ENCODE data around the gene ARID3B. TPM values are rescaled to one million over a fixed set of nuclear protein-coding genes. Genes with fewer than 3 reads are reported as not detected.

ARID3B gene
- total RNA-seq, 1 experiment from 2014 or later, result 8.1 TPM

DNA sequence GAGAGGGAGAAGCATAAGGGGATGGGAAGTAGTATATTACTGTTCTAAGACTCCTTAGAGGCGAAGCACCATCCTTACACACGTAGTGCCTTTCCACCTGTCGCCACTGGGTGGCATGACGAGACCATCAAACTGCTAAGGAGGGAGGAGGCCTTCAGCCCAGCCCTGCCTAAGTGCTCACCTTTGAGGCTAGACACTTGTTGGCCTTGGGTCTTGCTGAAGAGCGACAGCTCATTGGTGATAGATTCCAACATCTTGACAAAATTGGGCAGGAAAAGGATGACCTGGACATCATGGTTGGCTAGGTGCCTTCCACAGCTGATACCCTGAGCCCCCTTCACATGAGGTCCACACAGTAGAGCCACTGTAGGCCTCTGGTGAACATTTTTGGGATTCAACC, 94.2 kb downstream of the ARID3B start:
- ChIA-PET RAD21 (ENCODE audit: low non-redundant PET in 1 of 2, low total read pairs in 2 of 2, uncharacterized antibody in 2 of 2, unreplicated experiment in 2 of 2) (interaction anchor here (1.8 to 2.3 kb wide), 2 partner anchors 133 kb away, joined by 12 to 13 read pairs; no protein-coding TSS in a partner anchor), POLR2A (interaction anchor here (1.9 to 2.2 kb wide), 2 partner anchors 133 to 136 kb away, joined by 6 read pairs; no protein-coding TSS in a partner anchor), CTCF (interaction anchor here (1.0 to 8.4 kb wide), 2 partner anchors 135 to 315 kb away, joined by 3 to 258 read pairs; no protein-coding TSS in a partner anchor)
- Histone ChIP-seq H3K4me3 (replicated peaks in 1 of 2; ENCODE audit: low read depth in 1 of 2, low read length in 2 of 2) (no peak overlapping the region), H3K4me2 (ENCODE audit: low read length) (no peak overlapping the region), H3K4me1 (ENCODE audit: control insufficient read depth in 1 of 2, insufficient read depth in 2 of 2, low read length in 2 of 2) (no peaks in the 10 kb centered on the region), H3K9me3 (ENCODE audit: control insufficient read depth in 1 of 2, insufficient read depth in 1 of 2, low read depth in 1 of 2, low read length in 2 of 2) (no peaks in the 10 kb centered on the region), H3K9ac (ENCODE audit: low read length) (no peak overlapping the region), H3K27ac (ENCODE audit: low read depth, low read length) (no peak overlapping the region), H3K9me2 (ENCODE audit: insufficient read depth) (no peaks in the 10 kb centered on the region), H4K20me1 (ENCODE audit: insufficient read depth) (no peaks in the 10 kb centered on the region), H3K27me3 (ENCODE audit: insufficient read depth, low read length) (no peaks in the 10 kb centered on the region), H2AFZ (ENCODE audit: low read depth, low read length, poor library complexity, severe bottlenecking) (no peak overlapping the region), H3K36me3 (ENCODE audit: control insufficient read depth in 1 of 2, insufficient read depth in 2 of 2, low read length in 2 of 2) (peaks cover 0 to 8% of the 10 kb centered on the region in 2 experiments; a peak in 1 of 4 replicates), H3K79me2 (ENCODE audit: insufficient read depth, low read length) (no peaks in the 10 kb centered on the region; the same call in 1 of the 2 replicates)
- BruUV-seq (replicated peaks), result no TSS peak
- peak; percentile 86 for ATAC-seq
- TF ChIP-seq TCF7L2 (IDR thresholded peaks at IDR 0.05; ENCODE audit: borderline replicate concordance, extremely low read depth, insufficient read depth, insufficient read length) (no peak), EZH2phosphoT487 (IDR thresholded peaks at IDR 0.05; ENCODE audit: borderline replicate concordance) (no peak), RAD21 (IDR thresholded peaks at IDR 0.05; ENCODE audit: low read depth) (peak; percentile 96), EZH2 (IDR thresholded peaks at IDR 0.05) (no peak), CTCF (IDR thresholded peaks at IDR 0.05 in 2 of 3, conservative IDR thresholded peaks at IDR 0.05 in 1 of 3; ENCODE audit: borderline replicate concordance in 1 of 3, insufficient read depth in 1 of 3, low read depth in 2 of 3, low read length in 2 of 3) (peak; percentile 87 to 94 (median 88))
- no peak for DNase-seq (ENCODE audit: low read depth, low spot score)
- intact Hi-C loops (cut with micrococcal nuclease), result loop anchor here (1.0 kb wide), 2 partner anchors 134 to 315 kb away; no protein-coding TSS in a partner anchor

GRCh38 chr15:74636984-74637383, 96.0 kb downstream of the ARID3B start:
- H3K27me3 ChIP-seq (ENCODE audit: insufficient read depth, low read length), result no peaks in the 10 kb centered on the region
- H3K4me1 ChIP-seq (ENCODE audit: control insufficient read depth in 1 of 2, insufficient read depth in 2 of 2, low read length in 2 of 2), result no peaks in the 10 kb centered on the region
- H2AFZ ChIP-seq (ENCODE audit: low read depth, low read length, poor library complexity, severe bottlenecking), result no peak overlapping the region
- no peak overlapping the region for H3K9ac ChIP-seq (ENCODE audit: low read length)
- TF ChIP-seq YY1 (IDR thresholded peaks at IDR 0.05; ENCODE audit: extremely low read depth, insufficient replicate concordance, low read depth, low read length) (no peak), ZNF274 (IDR thresholded peaks at IDR 0.05; ENCODE audit: low read depth, low read length) (no peak), SP1 (IDR thresholded peaks at IDR 0.05; ENCODE audit: low read depth) (no peak), SRF (IDR thresholded peaks at IDR 0.05; ENCODE audit: low read depth) (no peak), JUND (IDR thresholded peaks at IDR 0.05) (no peak), RAD21 (IDR thresholded peaks at IDR 0.05; ENCODE audit: low read depth) (no peak), EZH2 (IDR thresholded peaks at IDR 0.05) (no peak), EGR1 (IDR thresholded peaks at IDR 0.05; ENCODE audit: low read depth) (no peak), CEBPB (IDR thresholded peaks at IDR 0.05; ENCODE audit: low read depth) (no peak), ZFX (IDR thresholded peaks at IDR 0.05) (no peak), POLR2AphosphoS5 (IDR thresholded peaks at IDR 0.05; ENCODE audit: low read depth, low read length) (no peak)
- TF ChIP-seq, protein P1, sequence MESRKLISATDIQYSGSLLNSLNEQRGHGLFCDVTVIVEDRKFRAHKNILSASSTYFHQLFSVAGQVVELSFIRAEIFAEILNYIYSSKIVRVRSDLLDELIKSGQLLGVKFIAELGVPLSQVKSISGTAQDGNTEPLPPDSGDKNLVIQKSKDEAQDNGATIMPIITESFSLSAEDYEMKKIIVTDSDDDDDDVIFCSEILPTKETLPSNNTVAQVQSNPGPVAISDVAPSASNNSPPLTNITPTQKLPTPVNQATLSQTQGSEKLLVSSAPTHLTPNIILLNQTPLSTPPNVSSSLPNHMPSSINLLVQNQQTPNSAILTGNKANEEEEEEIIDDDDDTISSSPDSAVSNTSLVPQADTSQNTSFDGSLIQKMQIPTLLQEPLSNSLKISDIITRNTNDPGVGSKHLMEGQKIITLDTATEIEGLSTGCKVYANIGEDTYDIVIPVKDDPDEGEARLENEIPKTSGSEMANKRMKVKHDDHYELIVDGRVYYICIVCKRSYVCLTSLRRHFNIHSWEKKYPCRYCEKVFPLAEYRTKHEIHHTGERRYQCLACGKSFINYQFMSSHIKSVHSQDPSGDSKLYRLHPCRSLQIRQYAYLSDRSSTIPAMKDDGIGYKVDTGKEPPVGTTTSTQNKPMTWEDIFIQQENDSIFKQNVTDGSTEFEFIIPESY (IDR thresholded peaks at IDR 0.05; ENCODE audit: extremely low read depth, insufficient replicate concordance, low read length), result no peak
- ChIA-PET RAD21 (ENCODE audit: low non-redundant PET in 1 of 2, low total read pairs in 2 of 2, uncharacterized antibody in 2 of 2, unreplicated experiment in 2 of 2) (interaction anchor here (1.2 to 1.5 kb wide), 2 partner anchors 133 kb away, joined by 3 read pairs; no protein-coding TSS in a partner anchor), CTCF (interaction anchor here (0.8 to 8.4 kb wide), 4 partner anchors 12 to 133 kb away, joined by 3 to 258 read pairs (median 4); no protein-coding TSS in a partner anchor), POLR2A (interaction anchor here (1.5 kb wide), 1 partner anchor 123 kb away, joined by 5 read pairs; no protein-coding TSS in a partner anchor)
- H3K4me3 ChIP-seq (replicated peaks in 1 of 2; ENCODE audit: low read depth in 1 of 2, low read length in 2 of 2), result no peak overlapping the region
- no peak for ATAC-seq
- H3K4me2 ChIP-seq (ENCODE audit: low read length), result no peak overlapping the region
- no peaks in the 10 kb centered on the region for H3K9me3 ChIP-seq (ENCODE audit: control insufficient read depth in 1 of 2, insufficient read depth in 1 of 2, low read depth in 1 of 2, low read length in 2 of 2)
- no TSS peak for BruUV-seq (replicated peaks)
- peaks cover 0 to 3% of the 10 kb centered on the region in 2 experiments; a peak in 1 of 4 replicates for H3K36me3 ChIP-seq (ENCODE audit: control insufficient read depth in 1 of 2, insufficient read depth in 2 of 2, low read length in 2 of 2)
- 0 out of 2 replicates have a peak, but pooled peaks cover under 1% of the 10 kb centered on the region for H4K20me1 ChIP-seq (ENCODE audit: insufficient read depth)
- no peak for DNase-seq (ENCODE audit: low read depth, low spot score)
- no peaks in the 10 kb centered on the region for H3K9me2 ChIP-seq (ENCODE audit: insufficient read depth)
- peaks cover 7% of the 10 kb centered on the region; the same call in 1 of the 2 replicates for H3K79me2 ChIP-seq (ENCODE audit: insufficient read depth, low read length)
- H3K27ac ChIP-seq (ENCODE audit: low read depth, low read length), result no peak overlapping the region
- intact Hi-C loops (cut with micrococcal nuclease), result no loop called here
